Measurements from ENCODE around the gene CDC37L1.

DNA sequence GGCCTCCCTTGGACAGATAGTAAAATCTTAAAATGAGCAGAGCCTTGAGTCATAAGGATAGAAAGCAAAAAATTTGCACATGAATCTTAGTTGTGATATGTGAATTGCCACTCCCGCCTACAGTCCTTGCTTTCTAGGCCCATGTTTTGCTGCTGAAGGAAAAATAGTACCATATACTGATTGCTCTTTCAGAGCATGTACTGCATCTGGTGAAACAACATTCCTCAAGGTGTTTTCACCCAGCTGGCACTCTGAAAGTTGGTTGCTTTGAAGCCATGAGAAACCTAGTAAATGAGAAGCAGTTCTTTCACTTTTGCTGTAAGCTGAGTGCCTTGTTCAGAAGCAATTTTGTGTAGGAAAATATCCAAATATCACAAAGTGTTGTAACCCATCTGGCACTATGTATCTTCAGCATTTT is 10.3 kb downstream of the CDC37L1 start:
- TF ChIP-seq, protein P1, sequence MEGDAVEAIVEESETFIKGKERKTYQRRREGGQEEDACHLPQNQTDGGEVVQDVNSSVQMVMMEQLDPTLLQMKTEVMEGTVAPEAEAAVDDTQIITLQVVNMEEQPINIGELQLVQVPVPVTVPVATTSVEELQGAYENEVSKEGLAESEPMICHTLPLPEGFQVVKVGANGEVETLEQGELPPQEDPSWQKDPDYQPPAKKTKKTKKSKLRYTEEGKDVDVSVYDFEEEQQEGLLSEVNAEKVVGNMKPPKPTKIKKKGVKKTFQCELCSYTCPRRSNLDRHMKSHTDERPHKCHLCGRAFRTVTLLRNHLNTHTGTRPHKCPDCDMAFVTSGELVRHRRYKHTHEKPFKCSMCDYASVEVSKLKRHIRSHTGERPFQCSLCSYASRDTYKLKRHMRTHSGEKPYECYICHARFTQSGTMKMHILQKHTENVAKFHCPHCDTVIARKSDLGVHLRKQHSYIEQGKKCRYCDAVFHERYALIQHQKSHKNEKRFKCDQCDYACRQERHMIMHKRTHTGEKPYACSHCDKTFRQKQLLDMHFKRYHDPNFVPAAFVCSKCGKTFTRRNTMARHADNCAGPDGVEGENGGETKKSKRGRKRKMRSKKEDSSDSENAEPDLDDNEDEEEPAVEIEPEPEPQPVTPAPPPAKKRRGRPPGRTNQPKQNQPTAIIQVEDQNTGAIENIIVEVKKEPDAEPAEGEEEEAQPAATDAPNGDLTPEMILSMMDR (IDR thresholded peaks at IDR 0.05; ENCODE audit: low read length): no peak
- TF ChIP-seq EZH2 (IDR thresholded peaks at IDR 0.05; ENCODE audit: borderline replicate concordance, low read length): no peak
